GM12878 (cell line): ENCODE results near the gene MAFG. TPM values are rescaled to one million over a fixed set of nuclear protein-coding genes. Genes with fewer than 3 reads are reported as not detected.

Source experiments
- ATAC-seq: fragments of 200-7000 bp; cut with Tn5 transposase; 3 replicates; pipeline ENCODE4 v1.9.1; 2020; ENCODE audit warnings: mild to moderate bottlenecking, moderate library complexity
- BruUV-seq: library from RNA; stranded (reverse); fragments of 400-500 nt; replicated peaks from 2 replicates; lab custom pipeline; 2021; lab: Mats Ljungman, UMichigan
- CTCF ChIA-PET: fragments of 300-600 bp; sonication (Branson Sonifier 250); formaldehyde crosslinking; extraction: SDS; loops from one replicate; lab custom pipeline; 2021; ENCODE audit warnings: inconsistent platforms; lab: Yijun Ruan, JAX
- POLR2A ChIA-PET: fragments of 350-600 bp; formaldehyde crosslinking; extraction: SDS; loops from one replicate; lab custom pipeline; 2021; ENCODE audit warnings: inconsistent platforms; lab: Charles Lee
- RAD21 ChIA-PET: fragments of 300-600 bp; sonication (Branson Sonifier 250); formaldehyde crosslinking; loops from one replicate; lab custom pipeline; 2023; ENCODE audit warnings: antibody characterized with exemption; ENCODE audit not compliant: unreplicated experiment; lab: Charles Lee
- SMC1A ChIA-PET: fragments of 300-600 bp; sonication (Branson Sonifier 250); formaldehyde crosslinking; loops from one replicate; lab custom pipeline; 2023; ENCODE audit not compliant: unreplicated experiment, uncharacterized antibody; lab: Charles Lee
- DNase-seq: peaks from one replicate; pipeline ENCODE4 v3.0.0-alpha.2; 2011; ENCODE audit warnings: low read depth, low spot score
- FAIRE-seq: peaks from 3 replicates; lab custom pipeline; 2011; peaks lifted over from hg19 to GRCh38; lab: Jason Lieb, UNC
- H2AFZ ChIP-seq: 2 replicates; pipeline ENCODE4 v1.6.0; 2011; ENCODE audit warnings: low read depth, low read length, control low read depth; ENCODE audit not compliant: control insufficient read depth
- H3K27ac ChIP-seq: 2 replicates; pipeline ENCODE4 v1.5.1; 2011; ENCODE audit warnings: control low read depth; ENCODE audit not compliant: control insufficient read depth, insufficient read depth
- H3K27me3 ChIP-seq, 2 experiments: replicated peaks in 1 of 2; 2 replicates each; pipeline versions ENCODE4 v1.6.0 to v1.6.1; 2011; ENCODE audit warnings: low read length in 1 of 2; ENCODE audit not compliant: control insufficient read depth in 2 of 2, insufficient read depth in 2 of 2
- H3K36me3 ChIP-seq, 2 experiments: 2 replicates each; pipeline ENCODE4 v1.5.1; 2011; ENCODE audit warnings: low read length in 1 of 2; ENCODE audit not compliant: control insufficient read depth in 2 of 2, insufficient read depth in 2 of 2
- H3K4me1 ChIP-seq: 2 replicates; pipeline ENCODE4 v1.6.1; 2011; ENCODE audit warnings: mild to moderate bottlenecking, low read length, moderate library complexity, mixed read lengths; ENCODE audit not compliant: control insufficient read depth, insufficient read depth
- H3K4me2 ChIP-seq: 2 replicates; pipeline ENCODE4 v1.6.0; 2011; ENCODE audit warnings: control low read depth; ENCODE audit not compliant: control insufficient read depth, insufficient read depth
- H3K4me3 ChIP-seq: fragments of 200-600 bp; sonication (generic); 2 replicates; pipeline ENCODE4 v1.5.1; 2016
- H3K79me2 ChIP-seq: 2 replicates; pipeline ENCODE4 v1.6.0; 2011; ENCODE audit warnings: low read length; ENCODE audit not compliant: control insufficient read depth, insufficient read depth
- H3K9ac ChIP-seq: 2 replicates; pipeline ENCODE4 v1.8.0; 2011; ENCODE audit warnings: low read length, control low read depth, mixed read lengths; ENCODE audit not compliant: control insufficient read depth, insufficient read depth
- H3K9me3 ChIP-seq: replicated peaks from 3 replicates; pipeline ENCODE4 v1.5.1; 2011; ENCODE audit warnings: mild to moderate bottlenecking, low read length; ENCODE audit not compliant: control insufficient read depth, insufficient read depth
- H4K20me1 ChIP-seq: 2 replicates; pipeline ENCODE4 v1.6.0; 2011; ENCODE audit not compliant: control insufficient read depth, insufficient read depth
- MYC ChIP-seq: IDR thresholded peaks from 2 replicates; pipeline ENCODE4 v1.6.1; 2011; ENCODE audit warnings: mild to moderate bottlenecking, low read length, moderate library complexity, inconsistent platforms; ENCODE audit not compliant: insufficient read depth, insufficient replicate concordance, insufficient read length, severe bottlenecking
- RAD51 ChIP-seq: fragments of 450-650 bp; IDR thresholded peaks from 2 replicates; pipeline ENCODE4 v1.6.1; 2016; ENCODE audit warnings: moderate library complexity, mild to moderate bottlenecking, inconsistent platforms
- RELA ChIP-seq: fragments of 450-650 bp; IDR thresholded peaks from 2 replicates; pipeline ENCODE4 v1.8.0; 2014; ENCODE audit warnings: borderline replicate concordance; ENCODE audit not compliant: partially characterized antibody
- RFX5 ChIP-seq: IDR thresholded peaks from 2 replicates; pipeline ENCODE4 v1.6.1; 2011; ENCODE audit warnings: low read depth, low read length, improper control_type of control experiment
- SREBF1 ChIP-seq: IDR thresholded peaks from 2 replicates; pipeline ENCODE4 v1.6.1; 2012; ENCODE audit warnings: mild to moderate bottlenecking, low read length
- WGBS: methylation state at CpG from one replicate; pipeline ENCODE4 v1.1.6; 2016; ENCODE audit warnings: low lambda C conversion rate; ENCODE audit not compliant: insufficient replicate concordance, insufficient coverage; ENCODE audit errors: missing lambda C conversion rate; 5-methylcytosine and 5-hydroxymethylcytosine counted together
- in situ Hi-C: fragments of 300-500 bp; cut with MboI; formaldehyde crosslinking; loops from 9 replicates; pipeline ENCODE4 v1.14.3; 2018; ENCODE audit warnings: mixed read lengths
- intact Hi-C: fragments of 100-400 bp; cut with micrococcal nuclease; formaldehyde crosslinking; loops from one replicate; pipeline ENCODE4 v1.14.2; 2022; ENCODE audit not compliant: unreplicated experiment
- polyA plus RNA-seq, 11 experiments: library from polyadenylated mRNA; depleted of rRNA in 4 of 11; unstranded in 6 of 11; stranded (reverse) in 5 of 11; fragments of >200 nt; fragmentation: Nextera tagmentation in 4 of 11; fragmentation: Illumina TruSeq in 1 of 11; extraction: Ambion mirVana in 4 of 11; extraction: Trizol in 1 of 11; gene quantifications; 1 replicate in 1 of 11; 2 replicates in 10 of 11; pipeline versions ENCODE4 v1.2.1 to v1.2.3, GENCODE V29; 2011 to 2016; ENCODE audit warnings: inconsistent platforms in 2 of 11, missing spikeins in 2 of 11, low read depth in 1 of 11
- total RNA-seq, 4 experiments: library from RNA; depleted of rRNA in 3 of 4; stranded (reverse); fragments of >200 nt in 3 of 4; fragmentation: Illumina TruSeq in 1 of 4; extraction: Trizol in 1 of 4; gene quantifications; 2 replicates each; pipeline versions ENCODE4 v1.2.1 to v1.2.3, GENCODE V29; 2013 to 2021
- TF ChIP-seq, protein P1 (sequence below): fragments of 150-350 bp; IDR thresholded peaks from 2 replicates; pipeline ENCODE4 v1.6.1; 2016; ENCODE audit warnings: low read depth, low read length

Gene MAFG
- total and polyA plus RNA-seq, 10 of the 15 experiments (the other 5 are each of a cell fraction or from before 2014, with no cell fraction given) = 0.48 to 20.1 (median 7.6) TPM

DNA sequence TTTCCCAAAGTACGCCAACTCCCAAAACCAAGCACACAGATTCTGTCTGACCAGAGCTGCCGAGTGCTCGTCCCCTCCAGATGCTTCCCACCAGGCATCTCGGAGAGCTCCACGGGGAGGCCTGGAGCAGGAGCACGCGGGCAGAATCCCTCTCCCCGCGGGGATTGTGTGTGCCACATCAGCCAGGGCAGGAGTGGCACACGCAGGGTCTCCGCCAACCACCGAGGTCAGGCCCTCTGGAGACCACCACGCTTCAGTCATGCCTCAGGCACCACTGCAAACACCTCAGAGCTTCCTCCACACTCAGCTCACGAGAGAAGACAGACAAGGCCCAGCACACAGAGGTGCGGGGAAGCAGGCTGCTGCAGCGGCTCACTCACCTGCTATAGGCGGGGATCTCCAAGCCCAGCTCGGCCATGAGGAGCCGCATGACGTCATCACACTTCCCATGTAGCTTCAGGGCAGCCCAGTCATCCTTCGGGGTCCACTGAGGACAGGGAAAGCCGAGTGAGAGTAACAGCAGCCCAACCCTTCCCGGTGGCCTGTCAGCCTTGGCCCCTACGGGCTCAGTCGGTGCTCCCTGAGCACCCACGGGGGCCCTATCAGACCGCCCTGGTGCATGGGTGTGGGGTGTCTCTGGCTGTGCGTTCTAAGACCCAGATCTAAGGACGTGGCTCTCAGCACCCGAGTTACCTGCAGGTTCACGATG lies 14.0 kb downstream of the MAFG start:
- Histone ChIP-seq H3K9me3 (no peaks in the 10 kb centered on the region), H3K27ac (no peak overlapping the region), H3K9ac (no peak overlapping the region), H3K4me1 (peaks cover 11% of the 10 kb centered on the region), H2AFZ (no peak overlapping the region), H3K4me3 (no peak overlapping the region), H3K36me3 (peaks cover 11 to 28% of the 10 kb centered on the region in 2 experiments), H3K4me2 (no peak overlapping the region), H3K79me2 (peaks cover 37% of the 10 kb centered on the region), H3K27me3 (no peaks in the 10 kb centered on the region), H4K20me1 (no peaks in the 10 kb centered on the region)
- no peak for ATAC-seq
- TF ChIP-seq RELA (no peak), MYC (no peak), RAD51 (no peak), SREBF1 (no peak), RFX5 (no peak)
- TF ChIP-seq, protein P1, sequence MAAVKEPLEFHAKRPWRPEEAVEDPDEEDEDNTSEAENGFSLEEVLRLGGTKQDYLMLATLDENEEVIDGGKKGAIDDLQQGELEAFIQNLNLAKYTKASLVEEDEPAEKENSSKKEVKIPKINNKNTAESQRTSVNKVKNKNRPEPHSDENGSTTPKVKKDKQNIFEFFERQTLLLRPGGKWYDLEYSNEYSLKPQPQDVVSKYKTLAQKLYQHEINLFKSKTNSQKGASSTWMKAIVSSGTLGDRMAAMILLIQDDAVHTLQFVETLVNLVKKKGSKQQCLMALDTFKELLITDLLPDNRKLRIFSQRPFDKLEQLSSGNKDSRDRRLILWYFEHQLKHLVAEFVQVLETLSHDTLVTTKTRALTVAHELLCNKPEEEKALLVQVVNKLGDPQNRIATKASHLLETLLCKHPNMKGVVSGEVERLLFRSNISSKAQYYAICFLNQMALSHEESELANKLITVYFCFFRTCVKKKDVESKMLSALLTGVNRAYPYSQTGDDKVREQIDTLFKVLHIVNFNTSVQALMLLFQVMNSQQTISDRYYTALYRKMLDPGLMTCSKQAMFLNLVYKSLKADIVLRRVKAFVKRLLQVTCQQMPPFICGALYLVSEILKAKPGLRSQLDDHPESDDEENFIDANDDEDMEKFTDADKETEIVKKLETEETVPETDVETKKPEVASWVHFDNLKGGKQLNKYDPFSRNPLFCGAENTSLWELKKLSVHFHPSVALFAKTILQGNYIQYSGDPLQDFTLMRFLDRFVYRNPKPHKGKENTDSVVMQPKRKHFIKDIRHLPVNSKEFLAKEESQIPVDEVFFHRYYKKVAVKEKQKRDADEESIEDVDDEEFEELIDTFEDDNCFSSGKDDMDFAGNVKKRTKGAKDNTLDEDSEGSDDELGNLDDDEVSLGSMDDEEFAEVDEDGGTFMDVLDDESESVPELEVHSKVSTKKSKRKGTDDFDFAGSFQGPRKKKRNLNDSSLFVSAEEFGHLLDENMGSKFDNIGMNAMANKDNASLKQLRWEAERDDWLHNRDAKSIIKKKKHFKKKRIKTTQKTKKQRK = no peak
- ChIA-PET CTCF (interaction anchor here (1.5 kb wide), 1 partner anchor 11 kb away, joined by 4 read pairs; no protein-coding TSS in a partner anchor), POLR2A (no interaction called here), SMC1A (interaction anchor here (1.0 kb wide), 1 partner anchor 44 kb away, joined by 3 read pairs; no protein-coding TSS in a partner anchor), RAD21 (no interaction called here)
- DNase-seq = no peak
- in situ Hi-C loops = no loop called here
- FAIRE-seq = no peak
- intact Hi-C loops = no loop called here
- BruUV-seq = no TSS peak
- 95% methylated on average over 31 of the region's 31 CpGs for WGBS
